Astrocyte (in vitro differentiated cells and primary cell): ENCODE measurements around the gene DNAAF3.

ENCODE experiments used
- EZH2 ChIP-seq: IDR thresholded peaks from 2 replicates; pipeline ENCODE4 v1.6.1; 2012; ENCODE audit warnings: mild to moderate bottlenecking, low read length, inconsistent platforms; ENCODE audit not compliant: insufficient read depth
- TF ChIP-seq, protein P1 (sequence below): IDR thresholded peaks from 2 replicates; pipeline ENCODE4 v1.5.1; 2011; ENCODE audit warnings: low read depth, mild to moderate bottlenecking, inconsistent platforms, low read length, moderate library complexity; ENCODE audit not compliant: insufficient read depth

DNA sequence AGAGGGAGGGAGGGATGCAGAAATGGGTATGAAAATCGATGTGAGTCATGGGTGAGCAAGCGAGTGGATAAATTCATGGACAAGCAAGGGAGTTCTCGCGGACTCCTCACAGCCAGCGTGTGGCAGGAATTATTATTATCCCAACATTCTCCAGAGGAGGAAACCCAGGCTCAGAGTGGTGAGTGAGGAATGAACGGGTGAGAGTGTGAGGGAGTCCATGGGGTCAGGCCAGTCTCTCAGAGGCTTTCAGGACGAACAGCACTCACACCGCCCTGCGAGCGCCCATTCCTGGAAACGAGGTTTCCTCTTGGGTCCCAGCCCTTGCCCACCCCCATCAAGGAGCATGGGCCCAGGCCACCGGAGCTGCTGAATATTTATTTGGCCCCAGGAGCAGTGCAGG is 6.3 kb upstream of the DNAAF3 start:
- TF ChIP-seq, protein P1, sequence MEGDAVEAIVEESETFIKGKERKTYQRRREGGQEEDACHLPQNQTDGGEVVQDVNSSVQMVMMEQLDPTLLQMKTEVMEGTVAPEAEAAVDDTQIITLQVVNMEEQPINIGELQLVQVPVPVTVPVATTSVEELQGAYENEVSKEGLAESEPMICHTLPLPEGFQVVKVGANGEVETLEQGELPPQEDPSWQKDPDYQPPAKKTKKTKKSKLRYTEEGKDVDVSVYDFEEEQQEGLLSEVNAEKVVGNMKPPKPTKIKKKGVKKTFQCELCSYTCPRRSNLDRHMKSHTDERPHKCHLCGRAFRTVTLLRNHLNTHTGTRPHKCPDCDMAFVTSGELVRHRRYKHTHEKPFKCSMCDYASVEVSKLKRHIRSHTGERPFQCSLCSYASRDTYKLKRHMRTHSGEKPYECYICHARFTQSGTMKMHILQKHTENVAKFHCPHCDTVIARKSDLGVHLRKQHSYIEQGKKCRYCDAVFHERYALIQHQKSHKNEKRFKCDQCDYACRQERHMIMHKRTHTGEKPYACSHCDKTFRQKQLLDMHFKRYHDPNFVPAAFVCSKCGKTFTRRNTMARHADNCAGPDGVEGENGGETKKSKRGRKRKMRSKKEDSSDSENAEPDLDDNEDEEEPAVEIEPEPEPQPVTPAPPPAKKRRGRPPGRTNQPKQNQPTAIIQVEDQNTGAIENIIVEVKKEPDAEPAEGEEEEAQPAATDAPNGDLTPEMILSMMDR = peak; percentile 18
- no peak for TF ChIP-seq EZH2
